Fibroblast of skin of back (primary cell): ENCODE results near the gene TM2D1.
"Not testable (repeated sequence)": the region's sequence is repeated elsewhere in the genome, so short reads cannot be mapped to it uniquely, and the experiment has no call there.

Experiments used
- DNase-seq: peaks from one replicate; pipeline ENCODE4 v3.0.0-alpha.2; 2013

Gene TM2D1

DNA sequence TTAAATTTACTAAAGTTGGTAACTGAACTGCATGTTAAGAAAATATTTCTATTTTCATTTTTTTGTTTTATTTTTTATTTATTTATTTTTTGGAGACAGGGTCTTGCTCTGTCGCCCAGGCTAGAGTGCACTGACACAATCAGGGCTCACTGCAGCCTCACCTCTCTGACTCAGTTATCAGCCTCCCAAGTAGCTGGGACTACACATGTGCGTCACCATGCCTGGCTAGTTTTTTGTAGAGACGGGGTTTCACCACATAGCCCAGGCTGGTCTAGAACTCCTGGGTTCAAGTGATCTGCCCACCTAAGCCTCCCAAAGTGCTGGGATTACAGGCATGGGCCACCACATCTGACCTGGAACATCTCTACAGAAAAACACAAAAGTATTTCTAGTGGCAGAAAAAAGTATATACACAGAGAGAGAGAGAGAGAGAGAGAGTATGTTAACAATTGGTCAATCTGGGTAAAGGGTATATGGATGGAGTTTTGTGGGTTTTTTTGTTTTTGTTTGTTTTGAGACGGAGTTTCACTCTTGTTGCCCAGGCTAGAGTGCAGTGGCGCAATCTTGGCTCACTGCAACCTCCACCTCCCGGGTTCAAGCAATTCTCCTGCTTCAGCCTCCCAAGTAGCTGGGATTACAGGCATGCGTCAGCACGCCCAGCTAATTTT is 5.8 kb downstream of the TM2D1 start:
- DNase-seq = not testable (repeated sequence)

DNA sequence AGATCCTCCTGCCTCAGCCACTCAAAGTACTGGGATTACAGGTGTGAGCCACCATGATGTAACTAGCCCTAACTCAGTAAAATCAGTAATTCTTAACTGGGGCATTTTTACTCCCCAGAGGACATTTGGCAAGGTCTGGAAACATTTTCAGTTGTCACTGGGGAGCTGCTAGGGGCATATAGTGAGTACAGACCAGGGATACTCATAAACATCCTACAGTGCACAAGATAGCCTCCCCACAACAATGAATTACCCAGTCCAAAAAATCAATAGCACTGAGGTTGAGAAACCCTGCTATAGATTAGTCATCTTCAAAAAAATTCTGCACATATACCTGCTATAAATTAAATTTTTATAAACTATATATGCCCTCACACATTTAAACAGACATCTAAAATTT is 13.0 kb downstream of the TM2D1 start:
- DNase-seq = no peak

DNA sequence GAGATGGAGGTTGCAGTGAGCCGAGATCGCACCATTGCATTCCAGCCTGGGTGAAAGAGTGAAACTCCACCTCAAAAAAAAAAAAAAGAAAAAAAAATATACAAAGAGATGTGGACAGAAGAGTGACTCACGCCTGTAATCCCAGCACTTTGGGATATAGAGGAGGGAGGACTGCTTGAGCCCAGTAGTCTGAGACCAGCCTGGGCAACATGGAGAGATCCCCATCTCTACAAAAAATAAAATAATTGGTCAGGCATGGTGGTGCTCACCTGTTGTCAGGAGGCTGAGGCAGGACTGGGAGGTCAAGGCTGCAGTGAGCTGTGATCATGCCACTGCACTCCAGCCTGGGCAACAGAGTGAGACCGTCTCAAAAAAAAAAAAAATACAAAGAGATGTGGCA is 13.7 kb downstream of the TM2D1 start:
- peak; percentile 65 for DNase-seq

DNA sequence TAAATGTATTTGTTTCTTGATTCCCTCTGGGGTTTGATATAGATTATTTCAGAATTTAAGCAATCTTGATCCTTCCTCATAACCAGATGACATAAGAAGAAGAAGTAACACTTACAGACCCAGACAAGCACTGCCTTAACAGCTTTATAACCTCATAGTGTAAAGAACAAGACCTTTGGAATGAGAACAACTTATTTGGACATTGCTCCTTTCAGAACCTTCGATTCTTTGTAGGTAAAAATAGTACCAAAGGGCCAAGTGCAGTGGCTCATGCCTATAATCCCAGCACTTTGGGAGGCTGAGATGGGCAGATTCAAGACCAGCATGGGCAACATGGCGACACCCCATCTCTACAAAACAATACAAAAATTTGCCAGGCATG is 15.0 kb downstream of the TM2D1 start:
- DNase-seq = no peak

DNA sequence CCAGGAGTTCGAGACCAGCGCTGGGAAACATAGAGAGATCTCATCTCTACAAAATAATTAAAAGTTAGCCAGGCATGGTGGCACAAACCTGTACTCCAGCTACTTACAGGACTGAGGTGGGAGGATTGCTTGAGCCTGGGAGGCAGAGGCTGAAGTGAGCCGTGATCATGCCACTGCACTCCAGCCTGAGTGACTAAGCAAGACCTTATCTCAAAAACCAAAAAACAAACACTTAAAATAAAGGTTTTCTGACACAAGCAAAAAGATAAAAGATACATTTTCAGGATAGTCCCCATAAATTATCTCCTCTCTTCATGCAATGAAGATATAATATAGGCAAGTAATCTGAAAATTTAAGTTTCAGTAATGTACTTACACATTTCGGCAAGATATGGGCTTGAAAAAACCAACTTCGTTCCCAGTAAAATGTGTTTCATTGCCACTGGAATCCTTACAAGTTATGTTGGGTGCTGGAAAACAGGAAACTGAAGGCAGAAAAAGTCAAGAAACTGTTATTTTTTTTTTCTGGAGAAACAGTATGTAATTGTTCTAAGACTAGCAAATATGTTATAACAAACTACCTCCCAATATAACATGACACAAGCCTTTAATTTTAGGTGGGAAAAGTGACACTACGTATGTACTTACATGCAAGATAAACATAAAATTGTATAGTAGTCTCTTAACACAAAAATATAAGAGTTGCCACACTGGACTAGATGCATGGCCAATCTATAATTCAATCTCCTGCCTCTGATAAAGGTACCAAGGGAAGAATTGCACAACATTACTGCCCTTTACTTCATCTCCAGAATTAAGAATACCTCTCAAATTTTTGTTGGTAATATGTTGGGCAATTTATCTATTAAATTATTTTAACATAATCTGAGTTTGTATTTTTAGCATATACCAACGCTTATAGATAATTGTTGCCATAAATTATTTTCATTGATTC is 15.7 kb downstream of the TM2D1 start:
- no peak for DNase-seq

DNA sequence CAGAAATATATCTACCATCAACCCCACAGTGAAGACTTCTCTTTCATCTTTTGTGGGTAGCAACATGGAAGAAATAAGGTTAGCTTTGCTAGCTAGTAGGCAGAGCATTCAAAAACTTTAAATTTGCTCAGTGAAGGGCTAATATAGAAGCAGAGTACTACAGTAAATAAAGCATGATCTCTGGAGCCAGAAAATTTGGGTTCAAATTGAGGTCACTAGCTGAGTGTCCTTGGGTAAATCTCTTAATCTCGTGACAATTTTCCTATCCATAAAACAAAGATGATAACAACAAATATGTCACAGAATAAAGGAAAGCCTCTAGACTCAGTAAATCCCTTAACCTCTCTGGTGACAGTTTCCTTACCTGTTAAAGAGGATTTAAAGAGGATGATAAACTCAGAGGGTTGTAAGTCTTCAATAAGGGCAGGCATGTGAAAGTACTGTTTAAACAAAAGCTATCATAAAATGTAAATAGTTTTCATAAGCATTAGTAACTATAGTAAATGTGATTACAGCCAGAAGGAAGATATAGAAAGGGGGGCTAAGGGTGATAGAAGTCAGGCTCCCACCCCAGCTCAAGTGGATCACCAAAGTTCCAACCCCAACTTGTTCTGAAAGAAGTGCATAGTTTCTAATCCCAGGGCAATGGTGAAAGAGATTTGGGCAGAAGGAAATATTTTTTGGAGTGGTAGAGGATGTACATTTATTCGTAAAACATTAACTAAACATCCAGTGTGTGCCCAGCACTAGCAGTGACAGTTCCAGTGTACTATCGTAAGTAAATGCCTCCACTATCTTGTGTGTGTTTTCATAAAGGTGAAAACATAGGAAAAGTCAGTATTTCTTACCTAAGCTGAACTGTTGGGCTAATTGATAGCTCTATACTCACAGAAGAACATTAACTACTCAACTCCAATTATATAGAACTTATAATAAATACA is 24.8 kb downstream of the TM2D1 start:
- DNase-seq = no peak

DNA sequence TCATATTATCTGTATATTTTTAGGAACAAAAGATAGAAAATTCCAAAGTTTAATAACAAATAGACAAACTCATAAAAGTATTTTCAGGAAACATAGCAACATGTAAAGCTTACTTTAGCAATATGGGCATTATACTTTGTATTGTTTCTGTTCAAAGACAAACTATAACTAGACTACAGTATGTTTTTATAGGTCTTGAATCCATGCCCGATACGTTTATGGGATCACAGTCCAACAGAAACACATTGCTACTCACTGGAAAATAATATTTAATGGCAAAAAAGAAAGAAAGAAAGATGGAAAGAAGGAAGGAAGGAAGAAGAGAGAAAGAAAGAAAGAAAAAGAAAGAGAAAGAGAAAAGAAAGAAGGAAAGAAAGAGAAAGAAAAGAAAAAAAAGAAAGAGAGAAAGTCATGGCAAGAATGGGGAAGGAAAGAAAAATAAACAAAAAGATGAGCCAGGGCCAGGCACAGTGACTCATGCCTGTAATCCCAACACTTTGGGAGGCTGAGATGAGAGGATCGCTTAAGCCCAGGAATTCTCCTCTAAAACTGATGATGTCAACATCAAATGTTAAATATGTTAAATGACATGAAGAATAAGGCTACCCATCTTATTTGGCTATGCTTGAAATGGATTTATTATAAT is 32.7 kb downstream of the TM2D1 start:
- DNase-seq = peak; percentile 81

DNA sequence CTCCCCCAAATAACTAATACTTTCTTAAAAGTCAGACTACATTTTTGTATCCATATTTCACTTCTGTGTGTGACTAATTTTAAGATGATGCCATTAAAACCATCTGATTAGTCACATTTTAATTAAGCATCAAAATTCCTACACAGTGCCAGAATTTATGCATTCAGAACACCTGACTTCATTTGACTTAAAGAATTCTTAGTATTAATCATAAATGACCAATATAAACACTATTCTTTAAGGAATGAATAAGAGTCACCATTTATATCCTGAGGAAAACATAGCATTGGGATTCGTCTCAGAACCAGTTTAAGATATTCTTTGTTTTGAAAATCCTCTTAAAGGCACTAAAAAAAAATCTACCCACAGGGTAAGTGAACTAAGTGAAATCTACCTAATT is 37.0 kb downstream of the TM2D1 start:
- peak; percentile 55 for DNase-seq

DNA sequence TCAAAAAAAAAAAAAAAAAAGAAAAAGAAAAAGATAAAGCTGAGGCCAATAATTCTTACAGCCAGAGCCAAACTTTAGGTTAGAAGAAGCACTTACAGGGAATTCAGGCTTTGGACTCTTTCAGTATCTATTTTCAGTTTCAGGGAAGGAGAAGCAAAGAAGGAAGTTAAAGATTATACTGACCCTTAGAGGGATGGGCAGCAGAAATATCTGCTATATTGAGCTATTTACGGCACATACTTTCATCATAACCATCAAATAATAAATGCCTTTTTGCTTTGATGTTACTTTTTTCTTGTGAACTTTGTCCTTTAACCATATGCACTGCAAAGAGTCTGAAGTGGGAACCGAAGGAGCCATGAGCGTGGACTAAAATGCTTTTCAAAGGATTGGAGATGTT is 42.0 kb downstream of the TM2D1 start:
- DNase-seq = no peak

DNA sequence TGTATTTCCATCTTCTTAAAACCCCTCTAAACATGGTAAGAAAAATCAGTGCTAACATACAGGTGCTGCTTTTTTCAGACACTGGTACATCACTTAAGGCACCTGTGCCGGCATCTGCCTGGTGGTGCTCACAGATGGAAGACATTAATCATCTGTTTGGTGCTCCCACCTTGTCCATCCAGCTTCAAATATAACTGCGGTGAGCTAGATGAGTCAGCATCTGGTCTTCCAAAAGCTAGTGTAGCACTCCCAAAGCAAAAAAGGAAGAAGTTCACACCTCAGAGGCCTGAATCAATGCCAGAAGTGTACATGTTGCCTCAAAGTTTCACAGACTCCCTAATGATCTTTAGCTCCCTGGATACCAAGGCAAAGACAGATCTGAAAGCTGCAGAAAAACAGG is 44.4 kb downstream of the TM2D1 start:
- DNase-seq = no peak

DNA sequence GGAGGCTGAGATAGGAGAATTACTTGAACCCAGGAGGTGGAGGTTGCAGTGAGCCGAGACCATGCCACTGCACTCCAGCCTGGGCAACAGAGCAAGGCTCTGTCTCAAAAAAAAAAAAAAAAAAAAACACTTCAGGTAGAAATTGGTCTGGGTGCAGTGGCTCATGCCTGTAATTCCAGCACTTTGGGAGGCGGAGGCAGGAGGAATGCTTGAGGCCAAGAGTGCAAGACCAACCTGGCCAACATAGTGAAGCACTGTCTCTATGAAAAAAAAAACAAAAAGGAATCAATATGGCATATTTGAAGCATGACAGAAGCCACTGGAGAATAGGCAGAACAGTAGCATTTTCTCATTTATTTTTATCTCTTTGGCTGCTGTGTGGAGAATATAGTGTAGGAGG is 48.1 kb downstream of the TM2D1 start:
- DNase-seq = peak; percentile 6

DNA sequence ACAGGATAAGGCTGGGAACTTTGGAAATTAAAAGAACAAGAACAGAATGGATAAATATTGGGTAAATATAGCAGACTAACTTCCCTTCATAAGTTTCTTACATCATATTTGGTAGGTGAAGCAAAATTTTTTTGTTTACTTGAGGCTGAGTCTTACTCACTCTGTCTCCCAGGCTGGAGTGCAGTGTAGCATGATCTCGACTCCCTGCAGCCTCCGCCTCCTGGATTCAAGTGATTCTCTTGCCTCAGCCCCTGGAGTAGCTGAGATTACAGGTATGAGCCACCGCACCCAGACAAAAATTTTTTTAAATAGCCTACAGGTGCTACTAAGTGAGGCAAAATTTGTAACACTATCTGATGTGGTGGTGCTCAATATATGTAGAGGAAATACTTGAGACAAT is 50.7 kb downstream of the TM2D1 start:
- DNase-seq = no peak

DNA sequence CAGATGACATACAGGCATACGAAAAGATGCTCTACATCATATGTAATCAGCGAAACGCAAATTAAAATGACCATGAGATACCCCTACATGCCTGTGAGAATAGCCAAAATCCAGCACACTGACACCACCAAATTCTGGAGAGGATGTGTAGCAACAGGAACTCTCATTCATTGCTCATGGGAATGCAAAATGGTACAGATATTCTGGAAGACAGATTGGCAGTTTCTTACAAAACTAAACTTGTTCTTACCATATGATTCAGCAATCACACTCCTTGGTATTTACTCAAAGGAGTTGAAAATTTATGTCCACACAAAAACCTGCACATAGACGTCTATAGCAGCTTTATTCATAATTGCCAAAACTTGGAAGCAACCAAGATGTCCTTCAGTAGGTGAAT is 52.6 kb downstream of the TM2D1 start:
- DNase-seq = no peak

DNA sequence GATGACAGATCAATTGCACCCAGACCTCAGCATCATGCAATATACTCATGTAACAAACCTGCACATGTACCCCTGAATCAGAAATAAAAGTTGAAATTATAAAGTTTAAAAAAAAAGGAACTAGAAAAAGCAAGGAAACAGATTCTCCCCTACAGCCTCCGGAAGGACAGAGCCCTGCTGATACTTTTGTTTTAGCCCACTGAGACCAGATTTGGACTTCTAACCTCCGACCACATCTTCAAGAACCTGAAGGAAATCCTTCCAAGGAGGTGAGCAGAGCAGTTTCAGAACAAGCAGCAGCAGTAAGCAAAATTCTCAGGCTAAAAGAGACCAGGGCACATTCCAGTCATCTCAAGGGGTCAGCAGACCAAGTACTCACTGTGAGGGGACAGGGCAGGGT is 54.5 kb downstream of the TM2D1 start:
- DNase-seq = no peak

DNA sequence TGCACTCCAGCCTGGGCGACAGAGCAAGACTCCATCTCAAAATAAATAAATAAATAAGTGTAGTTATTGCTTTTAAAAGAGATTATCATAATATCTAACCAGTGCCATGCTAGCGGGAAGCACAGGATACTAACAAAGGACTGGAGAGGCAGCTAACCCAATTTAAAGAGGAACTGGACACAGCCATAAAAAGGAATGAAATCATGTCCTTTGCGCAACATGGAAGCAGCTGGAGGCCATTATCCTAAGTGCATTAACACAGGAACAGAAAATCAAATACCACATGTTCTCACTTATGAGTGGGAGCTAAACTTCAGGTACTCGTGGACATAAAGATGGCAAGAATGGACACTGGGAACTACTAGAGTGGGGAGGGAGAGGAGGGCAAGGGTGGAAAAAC is 54.9 kb downstream of the TM2D1 start:
- no peak for DNase-seq

DNA sequence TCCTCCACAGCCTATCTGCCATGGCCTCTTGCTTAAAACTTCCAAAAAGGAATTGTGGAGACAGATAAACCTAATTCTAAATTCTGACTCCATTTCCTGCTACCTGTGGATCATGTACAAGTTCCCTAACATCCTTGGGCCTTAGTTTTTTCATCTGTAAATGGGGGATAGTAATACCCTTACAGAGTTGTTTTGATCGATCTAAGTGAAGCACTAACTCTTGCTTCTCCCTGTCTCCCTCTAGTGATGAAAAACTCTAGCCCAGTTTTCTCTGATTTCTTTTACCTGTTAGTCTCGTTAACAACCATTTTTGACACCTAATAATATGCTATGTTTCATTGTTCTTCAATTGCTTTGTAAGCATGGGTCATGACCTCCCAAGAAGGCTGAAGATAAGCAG is 65.9 kb downstream of the TM2D1 start:
- DNase-seq = no peak

DNA sequence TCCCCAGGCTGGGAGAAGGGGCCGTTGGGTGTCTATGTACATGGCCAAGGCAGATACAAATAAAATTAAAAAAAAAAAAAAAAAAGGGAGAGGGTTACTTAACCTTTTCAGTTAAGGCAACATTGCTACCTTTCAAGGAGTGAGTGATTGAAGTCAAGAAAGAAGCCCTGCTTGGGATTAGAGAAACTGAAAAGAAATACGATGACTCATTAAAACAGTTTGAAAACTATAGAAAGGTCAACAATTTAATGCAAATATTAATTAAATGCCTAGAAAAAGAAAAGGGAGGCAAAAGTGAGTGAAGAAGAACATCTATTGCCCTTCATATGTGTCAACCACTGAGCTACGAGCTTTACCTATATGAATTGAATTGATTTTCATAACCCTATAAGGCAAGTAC is 69.5 kb downstream of the TM2D1 start:
- no peak for DNase-seq

DNA sequence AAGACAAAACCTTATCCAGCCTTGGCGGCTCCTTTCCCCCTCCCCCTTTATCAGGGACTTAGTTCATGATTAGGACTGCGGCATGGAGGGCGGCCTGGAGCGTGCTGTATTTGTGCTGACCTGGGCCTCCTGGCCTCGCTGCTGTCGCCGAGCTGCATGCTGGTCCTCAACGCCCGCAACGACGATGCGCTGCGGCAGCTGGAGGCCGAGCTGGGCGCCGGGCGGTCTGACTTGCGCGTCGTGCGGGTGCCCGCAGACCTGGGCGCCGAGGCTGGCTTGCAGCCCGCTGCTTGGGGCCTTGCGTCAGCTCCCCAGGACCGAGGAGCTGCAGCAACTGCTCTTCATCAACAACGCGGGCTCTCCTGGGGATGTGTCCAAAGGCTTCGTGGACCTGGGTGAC is 70.9 kb downstream of the TM2D1 start:
- no peak for DNase-seq

DNA sequence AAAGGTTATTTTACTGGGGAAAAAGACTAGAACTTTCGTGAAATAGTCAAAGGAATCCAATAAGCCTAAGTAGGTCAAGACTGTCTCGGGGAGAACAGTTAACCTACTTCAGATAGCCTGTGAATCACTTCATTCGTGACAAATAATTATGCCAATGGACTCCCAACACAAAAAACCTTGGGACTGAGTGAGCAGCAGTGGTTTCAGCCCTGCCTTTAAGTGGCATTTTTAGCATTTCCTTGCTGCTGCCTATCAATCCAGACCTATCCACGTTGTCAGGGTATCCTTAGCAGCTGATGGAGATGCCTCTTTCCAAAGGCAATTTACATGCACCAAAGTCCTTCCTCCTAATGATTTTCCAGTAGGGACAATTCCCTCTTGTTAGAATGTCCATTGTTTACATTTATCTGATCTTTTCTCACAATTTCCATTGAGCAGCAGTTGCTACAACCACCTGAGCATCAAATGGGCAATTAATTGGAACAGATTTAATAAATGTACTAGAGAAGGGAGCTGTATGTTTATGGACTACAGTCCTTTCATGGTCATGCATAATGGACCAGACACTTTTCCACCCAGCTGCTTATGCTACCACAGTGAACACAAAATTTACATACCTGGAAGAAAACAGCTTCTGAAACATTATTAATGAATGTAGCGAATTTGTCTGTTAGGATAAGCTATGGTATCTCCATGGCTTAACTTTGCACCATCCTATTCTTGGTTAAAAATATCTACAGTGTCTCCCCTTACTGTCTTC is 75.8 kb downstream of the TM2D1 start:
- no peak for DNase-seq

DNA sequence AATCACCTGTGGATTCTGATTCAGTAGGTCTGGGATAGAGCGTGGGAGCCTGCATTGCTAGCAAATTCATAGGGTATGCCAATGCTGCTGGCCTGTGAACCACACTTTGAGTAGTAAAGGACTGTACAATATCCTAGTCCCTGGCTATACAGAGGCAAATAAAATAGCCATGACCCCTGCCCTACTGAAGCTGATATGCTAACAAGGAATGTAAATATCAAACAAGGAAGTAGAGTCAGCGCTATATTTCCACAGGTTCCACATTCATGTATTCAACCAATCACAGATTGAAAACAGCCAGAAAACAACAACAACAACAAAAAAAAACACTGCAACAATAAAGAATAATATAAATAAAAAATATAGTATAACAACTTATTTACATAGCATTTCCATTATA is 77.8 kb downstream of the TM2D1 start:
- DNase-seq = no peak

DNA sequence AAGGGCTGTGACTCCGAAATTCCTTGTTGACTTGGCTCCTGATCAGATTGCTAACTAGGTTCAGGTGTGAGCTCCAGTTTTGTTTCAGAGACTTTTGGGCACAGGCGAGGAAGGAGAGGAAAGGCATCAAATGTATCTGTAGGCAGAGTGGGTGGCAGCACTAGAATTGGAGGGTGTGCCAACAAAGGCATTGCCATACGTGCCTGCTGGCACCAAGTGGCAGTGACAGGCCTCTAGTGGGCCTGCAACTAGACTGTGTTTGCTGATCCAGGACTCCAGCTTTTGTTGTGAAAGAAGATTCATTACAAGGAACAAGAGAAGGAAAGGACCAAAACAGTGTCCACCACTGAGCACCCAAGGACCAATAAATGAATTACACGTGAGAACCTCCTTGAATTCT is 79.5 kb downstream of the TM2D1 start:
- DNase-seq = no peak

DNA sequence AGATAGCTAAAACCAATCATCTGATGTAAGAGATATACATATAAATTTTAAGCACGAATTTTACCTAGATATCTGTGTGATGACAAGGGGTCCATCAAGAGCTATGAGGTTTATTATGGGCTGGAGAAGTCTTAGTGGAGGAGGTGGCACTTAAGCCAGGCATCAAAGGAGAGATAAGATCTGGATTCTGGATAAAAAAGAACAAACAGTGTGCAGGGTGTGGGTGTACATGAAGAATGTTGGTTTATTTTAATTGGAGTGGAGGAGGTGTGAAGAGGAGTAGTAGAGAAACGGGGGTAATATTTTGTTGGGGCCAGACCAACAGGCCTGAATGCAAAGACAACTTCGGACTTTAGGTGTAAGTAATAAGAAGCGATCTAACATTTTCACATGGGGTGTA is 80.6 kb downstream of the TM2D1 start:
- DNase-seq = no peak
